Spleen (tissue), 11 donors: Measurements from ENCODE around the gene NDUFAF8. TPM values are rescaled to one million over a fixed set of nuclear protein-coding genes. Genes with fewer than 3 reads are reported as not detected.

Experiments
- DNase-seq: peaks from one replicate; pipeline ENCODE4 v3.0.0-alpha.2; 2020
- H3K27ac ChIP-seq, 8 donors: fragments of 200-600 bp; sonication (generic) in 7 of 8; 1 replicate in 4 of 8; 2 replicates in 4 of 8; pipeline versions ENCODE4 v1.5.0 to v1.8.0; 2016 to 2021; ENCODE audit warnings: inconsistent platforms in 4 of 8, mild to moderate bottlenecking in 4 of 8, moderate library complexity in 1 of 8
- H3K27me3 ChIP-seq, 7 donors: fragments of 200-600 bp; sonication (generic) in 6 of 7; replicated peaks in 1 of 7; 1 replicate in 4 of 7; 2 replicates in 3 of 7; pipeline versions ENCODE4 v1.5.0 to v1.8.0; 2016 to 2021; ENCODE audit warnings: inconsistent platforms in 3 of 7, mild to moderate bottlenecking in 1 of 7
- H3K36me3 ChIP-seq, 6 donors: fragments of 200-600 bp; sonication (generic) in 5 of 6; 1 replicate in 4 of 6; 2 replicates in 2 of 6; pipeline versions ENCODE4 v1.5.0 to v1.8.0; 2016 to 2021; ENCODE audit warnings: inconsistent platforms in 2 of 6
- H3K4me1 ChIP-seq, 6 donors: fragments of 200-600 bp; sonication (generic) in 5 of 6; 1 replicate in 3 of 6; 2 replicates in 3 of 6; pipeline versions ENCODE4 v1.5.0 to v1.8.0; 2016 to 2021; ENCODE audit warnings: inconsistent platforms in 3 of 6
- H3K4me3 ChIP-seq, 8 donors: fragments of 200-600 bp; sonication (generic) in 7 of 8; 1 replicate in 4 of 8; 2 replicates in 4 of 8; pipeline versions ENCODE4 v1.5.0 to v1.8.0; 2016 to 2021; ENCODE audit warnings: inconsistent platforms in 4 of 8, mild to moderate bottlenecking in 4 of 8, moderate library complexity in 2 of 8
- H3K9me3 ChIP-seq, 8 donors: fragments of 200-600 bp; sonication (generic) in 7 of 8; 1 replicate in 4 of 8; 2 replicates in 4 of 8; pipeline versions ENCODE4 v1.5.0 to v1.8.0; 2016 to 2021; ENCODE audit warnings: inconsistent platforms in 4 of 8
- POLR2A ChIP-seq, 3 donors: fragments of 450-650 bp; IDR thresholded peaks; one replicate each; pipeline ENCODE4 v1.5.1; 2017; ENCODE audit warnings: antibody characterized with exemption in 3 of 3, mild to moderate bottlenecking in 1 of 3
- POLR2AphosphoS5 ChIP-seq, 3 donors: sonication (generic); formaldehyde crosslinking; IDR thresholded peaks; one replicate each; pipeline ENCODE4 v1.5.1; 2017; ENCODE audit warnings: antibody characterized with exemption in 3 of 3
- WGBS, 5 donors: extraction: QIAGEN DNeasy Blood & Tissue Kit in 3 of 5; methylation state at CpG; one replicate each; pipeline versions ENCODE4 v1.1.5 to v1.1.7; 2013 to 2018; 5-methylcytosine and 5-hydroxymethylcytosine counted together
- intact Hi-C: fragments of 100-400 bp; cut with DNase I; formaldehyde crosslinking; loops from one replicate; pipeline ENCODE4 v1.15.0; 2023; ENCODE audit warnings: low total_unique reads
- polyA plus RNA-seq, 3 donors: library from polyadenylated mRNA; stranded (reverse); fragments of 200-250 nt; gene quantifications; one replicate each; pipeline ENCODE4 v1.2.1, GENCODE V29; 2013
- total RNA-seq, 7 donors: library from RNA; depleted of rRNA in 3 of 7; stranded (reverse); fragments of >200 nt in 3 of 7; fragmentation: NEBNext Ultra II Directional in 4 of 7; extraction: Animal tissue kit (Norgen Biotek cat#: 25700) in 4 of 7; gene quantifications; one replicate each; pipeline versions ENCODE4 v1.1.0 to v1.2.1, GENCODE V29; 2016 to 2021
- TF ChIP-seq, protein P1 (sequence below), 11 experiments: fragments of 200-600 bp in 7 of 11; fragments of 450-650 bp in 4 of 11; sonication (generic) in 4 of 11; IDR thresholded peaks in 8 of 11; conservative IDR thresholded peaks in 3 of 11; 1 replicate in 7 of 11; 2 replicates in 4 of 11; pipeline versions ENCODE4 v1.4.0 to v1.8.0; 2016 to 2021; ENCODE audit warnings: antibody characterized with exemption in 11 of 11, inconsistent platforms in 4 of 11, mild to moderate bottlenecking in 1 of 11
- donor health status: healthy with polysubstance abuse.
- donor health status: DM: no; HTN: no; CAD: no; lungs with moderate emphysema.
- donor health status: DM: no; HTN: no; CAD: no.
- donor health status: Bipolar disorder and iron deficiency.
- donor health status: healthy.
- donor health status: DM: no; HTN: no; CAD: no.
- donor health status: DM: yes; HTN: yes; CAD: no.

NDUFAF8 gene
- total and polyA plus RNA-seq, 10 donors: 22.0 to 57.6 (median 39.5) TPM

DNA sequence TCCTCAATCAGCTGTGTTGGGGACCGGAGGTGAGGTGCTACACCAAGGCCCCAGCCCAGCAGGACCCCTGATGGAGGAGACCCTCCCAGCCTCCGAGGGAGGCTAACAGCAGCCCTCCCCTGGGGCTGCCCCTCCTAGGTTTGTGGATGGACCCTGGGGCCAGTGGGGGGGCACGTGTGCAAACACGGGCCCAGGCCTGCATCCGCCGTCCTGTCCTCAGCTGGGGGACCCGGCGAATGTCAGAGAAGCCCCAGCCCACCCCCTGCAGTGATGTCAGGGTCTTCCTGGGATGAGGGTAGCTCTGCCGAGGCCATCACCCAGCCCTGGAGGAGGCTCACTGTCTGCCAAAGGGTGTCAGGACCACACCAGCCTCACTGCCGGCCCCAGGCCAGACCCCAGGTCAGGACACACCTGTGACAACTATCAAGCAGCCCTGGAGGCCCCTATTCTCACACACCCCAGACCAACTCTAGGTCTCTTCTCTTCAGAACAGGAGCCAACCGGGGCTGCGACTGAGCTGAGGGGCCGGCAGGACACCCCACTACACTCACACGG is 43.1 kb upstream of the NDUFAF8 start:
- no peak overlapping the region for H3K4me3 ChIP-seq
- TF ChIP-seq POLR2AphosphoS5 (IDR thresholded peaks at IDR 0.05) (no peak), POLR2A (IDR thresholded peaks at IDR 0.05) (no peak)
- TF ChIP-seq, protein P1, sequence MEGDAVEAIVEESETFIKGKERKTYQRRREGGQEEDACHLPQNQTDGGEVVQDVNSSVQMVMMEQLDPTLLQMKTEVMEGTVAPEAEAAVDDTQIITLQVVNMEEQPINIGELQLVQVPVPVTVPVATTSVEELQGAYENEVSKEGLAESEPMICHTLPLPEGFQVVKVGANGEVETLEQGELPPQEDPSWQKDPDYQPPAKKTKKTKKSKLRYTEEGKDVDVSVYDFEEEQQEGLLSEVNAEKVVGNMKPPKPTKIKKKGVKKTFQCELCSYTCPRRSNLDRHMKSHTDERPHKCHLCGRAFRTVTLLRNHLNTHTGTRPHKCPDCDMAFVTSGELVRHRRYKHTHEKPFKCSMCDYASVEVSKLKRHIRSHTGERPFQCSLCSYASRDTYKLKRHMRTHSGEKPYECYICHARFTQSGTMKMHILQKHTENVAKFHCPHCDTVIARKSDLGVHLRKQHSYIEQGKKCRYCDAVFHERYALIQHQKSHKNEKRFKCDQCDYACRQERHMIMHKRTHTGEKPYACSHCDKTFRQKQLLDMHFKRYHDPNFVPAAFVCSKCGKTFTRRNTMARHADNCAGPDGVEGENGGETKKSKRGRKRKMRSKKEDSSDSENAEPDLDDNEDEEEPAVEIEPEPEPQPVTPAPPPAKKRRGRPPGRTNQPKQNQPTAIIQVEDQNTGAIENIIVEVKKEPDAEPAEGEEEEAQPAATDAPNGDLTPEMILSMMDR (IDR thresholded peaks at IDR 0.05 in 8 of 11, conservative IDR thresholded peaks at IDR 0.05 in 3 of 11): no peak
- H3K27ac ChIP-seq: peak overlapping the region in 6 of 8 donors; percentile 20 to 63 (median 56)
- H3K36me3 ChIP-seq: peaks cover 0 to 95% (median 10%) of the 10 kb centered on the region in 6 donors
- no peaks in the 10 kb centered on the region for H3K27me3 ChIP-seq
- H3K9me3 ChIP-seq: no peaks in the 10 kb centered on the region
- 87 to 91% (median 88%) methylated on average over 10 to 14 of the region's 14 CpGs for WGBS, 5 donors
- intact Hi-C loops: loop anchor here (10.0 kb wide), 1 partner anchor 51 kb away; no protein-coding TSS in a partner anchor
- H3K4me1 ChIP-seq: peaks cover 6 to 88% (median 69%) of the 10 kb centered on the region in 6 donors
- no peak for DNase-seq

DNA sequence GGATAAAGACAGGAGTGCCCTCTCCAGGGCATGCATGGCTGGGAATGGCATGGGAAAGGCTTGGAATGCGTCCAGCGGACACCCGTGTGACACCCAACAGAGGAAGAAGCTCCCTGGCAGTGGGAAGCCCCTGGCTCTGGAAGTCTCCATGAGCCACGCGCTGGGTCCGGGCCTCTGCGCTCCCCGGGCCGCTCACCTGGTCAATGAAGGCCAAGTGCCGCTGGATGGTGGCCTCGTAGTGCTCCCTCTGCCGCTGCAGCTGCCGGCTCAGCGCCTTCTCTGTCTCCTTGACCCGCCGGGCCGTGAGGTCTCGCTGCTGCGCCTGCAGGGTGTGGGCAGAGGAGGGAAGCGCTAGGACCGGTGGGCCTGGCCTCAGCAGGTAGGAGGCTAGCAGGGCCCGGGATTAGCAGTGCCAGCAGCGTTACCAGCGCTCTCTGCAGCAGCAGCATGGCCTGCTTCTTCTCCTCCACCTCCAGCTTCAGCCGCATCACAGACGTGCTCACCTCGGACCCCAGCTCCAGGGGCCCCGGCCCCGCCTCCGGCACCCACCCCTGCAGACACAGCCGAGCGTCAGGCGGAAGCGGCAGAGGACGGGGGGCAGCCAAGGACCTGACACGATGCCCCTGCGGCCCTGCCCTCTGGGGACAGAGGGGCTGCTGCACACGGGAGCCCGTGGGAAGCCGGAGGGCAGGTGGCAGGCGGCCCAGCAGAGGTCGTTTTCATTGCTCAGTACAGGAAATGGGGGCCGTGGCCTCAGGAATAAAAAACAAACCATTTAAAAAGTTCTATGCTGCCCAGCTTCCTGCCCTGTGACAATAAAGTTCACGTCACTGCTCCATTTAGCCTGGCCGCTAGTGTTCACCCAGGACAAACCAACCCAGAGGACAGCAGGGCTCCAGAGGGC is 42.4 kb upstream of the NDUFAF8 start:
- 58 to 84% (median 67%) methylated on average over 17 to 45 of the region's 45 CpGs for WGBS, 5 donors

DNA sequence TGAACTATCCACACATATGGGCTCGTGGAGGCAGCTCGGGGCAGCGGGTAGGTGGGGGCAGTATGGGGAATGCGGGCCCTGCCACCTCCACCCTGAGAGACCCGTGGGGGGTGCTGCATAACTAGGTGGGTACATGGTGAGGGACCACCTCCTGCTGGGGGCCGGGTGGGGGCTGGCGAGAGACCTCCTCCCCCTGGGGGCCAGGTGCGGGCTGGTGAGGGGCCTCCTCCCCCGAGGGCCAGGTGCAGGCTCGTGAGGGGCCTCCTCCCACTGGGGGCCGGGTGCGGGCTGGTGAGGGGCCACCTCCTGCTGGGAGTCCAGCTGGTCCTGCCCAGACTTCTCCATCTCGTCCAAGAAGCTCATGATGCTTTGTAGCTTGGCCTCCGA is 41.7 kb upstream of the NDUFAF8 start:
- Histone ChIP-seq H3K9me3 (no peaks in the 10 kb centered on the region), H3K4me1 (peaks cover 11 to 92% (median 72%) of the 10 kb centered on the region in 6 donors), H3K4me3 (peak overlapping the region in 2 of 8 donors; percentile 1 to 19), H3K27me3 (no peaks in the 10 kb centered on the region), H3K27ac (peak overlapping the region in 5 of 8 donors; percentile 39 to 63 (median 55)), H3K36me3 (peaks cover 0 to 86% (median 4%) of the 10 kb centered on the region in 6 donors)
- no peak for DNase-seq
- TF ChIP-seq, protein P1 (IDR thresholded peaks at IDR 0.05 in 8 of 11, conservative IDR thresholded peaks at IDR 0.05 in 3 of 11): no peak
- TF ChIP-seq POLR2A (IDR thresholded peaks at IDR 0.05) (no peak), POLR2AphosphoS5 (IDR thresholded peaks at IDR 0.05) (no peak)
- 66 to 80% (median 73%) methylated on average over 4 to 14 of the region's 14 CpGs for WGBS, 5 donors
- intact Hi-C loops: loop anchor here (10.0 kb wide), 1 partner anchor 53 kb away; no protein-coding TSS in a partner anchor

More for the DNA sequence above, 42.4 kb upstream of the NDUFAF8 start:
- Histone ChIP-seq H3K4me1 (peaks cover 11 to 93% (median 72%) of the 10 kb centered on the region in 6 donors), H3K4me3 (peak overlapping the region in 1 of 8 donors; percentile 19), H3K27ac (peak overlapping the region in 5 of 8 donors; percentile 55 to 63 (median 56)), H3K9me3 (no peaks in the 10 kb centered on the region), H3K27me3 (no peaks in the 10 kb centered on the region), H3K36me3 (peaks cover 0 to 87% (median 6%) of the 10 kb centered on the region in 6 donors)
- TF ChIP-seq, protein P1 (IDR thresholded peaks at IDR 0.05 in 8 of 11, conservative IDR thresholded peaks at IDR 0.05 in 3 of 11): no peak
- TF ChIP-seq POLR2AphosphoS5 (IDR thresholded peaks at IDR 0.05): peak; percentile 29 to 63 (median 52)
- TF ChIP-seq POLR2A (IDR thresholded peaks at IDR 0.05): no peak
- intact Hi-C loops: loop anchor here (10.0 kb wide), 1 partner anchor 52 kb away; no protein-coding TSS in a partner anchor
- DNase-seq: no peak
